HG03135 (cell line): ENCODE data around the gene BUB1.
"Not testable (repeated sequence)": the region's sequence is repeated elsewhere in the genome, so short reads cannot be mapped to it uniquely, and the experiment has no call there.

Experiments
- ATAC-seq: cut with Tn5 transposase; IDR thresholded peaks from one replicate; pipeline ENCODE4 v1.9.1; 2021; ENCODE audit warnings: mild to moderate bottlenecking, moderate library complexity; ENCODE audit not compliant: unreplicated experiment

The BUB1 gene

GRCh38 chr2:110659248-110659647, 18.6 kb downstream of the BUB1 start:
- ATAC-seq, result no peak

GRCh38 chr2:110657724-110658305, 20.0 kb downstream of the BUB1 start:
- no peak for ATAC-seq

- ATAC-seq, result no peak
Measured at GRCh38 chr2:110655701-110656100, 22.2 kb downstream of the BUB1 start.

GRCh38 chr2:110653861-110654260, 24.0 kb downstream of the BUB1 start:
- no peak for ATAC-seq

- ATAC-seq, result no peak
Measured at GRCh38 chr2:110650346-110650745, 27.5 kb downstream of the BUB1 start.

- ATAC-seq, result no peak
Measured at GRCh38 chr2:110647777-110648176, 30.1 kb downstream of the BUB1 start.

GRCh38 chr2:110645616-110646015, 32.2 kb downstream of the BUB1 start:
- no peak for ATAC-seq

- ATAC-seq, result no peak
Measured at GRCh38 chr2:110644357-110644756, 33.5 kb downstream of the BUB1 start.

- no peak for ATAC-seq
Measured at GRCh38 chr2:110642360-110642759, 35.5 kb downstream of the BUB1 start.

- no peak for ATAC-seq
Measured at GRCh38 chr2:110639972-110640371, 37.9 kb downstream of the BUB1 start.

GRCh38 chr2:110638952-110639695, 38.7 kb downstream of the BUB1 start:
- ATAC-seq, result no peak

GRCh38 chr2:110638004-110638403, 39.9 kb downstream of the BUB1 start:
- no peak for ATAC-seq

GRCh38 chr2:110637093-110637492, 40.8 kb downstream of the BUB1 start:
- no peak for ATAC-seq

GRCh38 chr2:110635949-110636628, 41.8 kb downstream of the BUB1 start:
- not testable (repeated sequence) for ATAC-seq

GRCh38 chr2:110627348-110627747, 50.5 kb downstream of the BUB1 start:
- ATAC-seq, result not testable (repeated sequence)

GRCh38 chr2:110619326-110619939, 58.4 kb downstream of the BUB1 start:
- ATAC-seq, result not testable (repeated sequence)

GRCh38 chr2:110613927-110614326, 63.9 kb downstream of the BUB1 start:
- ATAC-seq, result not testable (repeated sequence)

- not testable (repeated sequence) for ATAC-seq
Measured at GRCh38 chr2:110610613-110611250, 67.1 kb downstream of the BUB1 start.

- ATAC-seq, result not testable (repeated sequence)
Measured at GRCh38 chr2:110609843-110610612, 67.8 kb downstream of the BUB1 start.

GRCh38 chr2:110608788-110609502, 68.9 kb downstream of the BUB1 start:
- not testable (repeated sequence) for ATAC-seq
